ENCODE measurements around the gene DLG1. TPM values are rescaled to one million over a fixed set of nuclear protein-coding genes. Genes with fewer than 3 reads are reported as not detected.
"Not testable (repeated sequence)": the region's sequence is repeated elsewhere in the genome, so short reads cannot be mapped to it uniquely, and the experiment has no call there.

The DLG1 gene
- total and polyA plus RNA-seq, 5 donors, result 14.6 to 55.0 (median 53.0) TPM

- Histone ChIP-seq H3K27ac (ENCODE audit: low read length) (no peak overlapping the region), H3K9me3 (ENCODE audit: control insufficient read depth, low read length) (no peaks in the 10 kb centered on the region), H3K4me1 (ENCODE audit: control insufficient read depth, insufficient read depth, low read length) (no peaks in the 10 kb centered on the region), H3K27me3 (ENCODE audit: control insufficient read depth, insufficient read depth) (no peaks in the 10 kb centered on the region), H3K4me3 (ENCODE audit: low read length) (no peak overlapping the region)
- ATAC-seq (no peak), DNase-seq (no peak)
- 85% methylated on average over 2 of the region's 2 CpGs for WGBS
- intact Hi-C loops (cut with DNase I), result no loop called here
Observed at GRCh38 chr3:197050511-197050910, 247.9 kb downstream of the DLG1 start.

GRCh38 chr3:197042539-197042938, 255.9 kb downstream of the DLG1 start:
- 94% methylated on average over 4 of the region's 4 CpGs for WGBS

DNA sequence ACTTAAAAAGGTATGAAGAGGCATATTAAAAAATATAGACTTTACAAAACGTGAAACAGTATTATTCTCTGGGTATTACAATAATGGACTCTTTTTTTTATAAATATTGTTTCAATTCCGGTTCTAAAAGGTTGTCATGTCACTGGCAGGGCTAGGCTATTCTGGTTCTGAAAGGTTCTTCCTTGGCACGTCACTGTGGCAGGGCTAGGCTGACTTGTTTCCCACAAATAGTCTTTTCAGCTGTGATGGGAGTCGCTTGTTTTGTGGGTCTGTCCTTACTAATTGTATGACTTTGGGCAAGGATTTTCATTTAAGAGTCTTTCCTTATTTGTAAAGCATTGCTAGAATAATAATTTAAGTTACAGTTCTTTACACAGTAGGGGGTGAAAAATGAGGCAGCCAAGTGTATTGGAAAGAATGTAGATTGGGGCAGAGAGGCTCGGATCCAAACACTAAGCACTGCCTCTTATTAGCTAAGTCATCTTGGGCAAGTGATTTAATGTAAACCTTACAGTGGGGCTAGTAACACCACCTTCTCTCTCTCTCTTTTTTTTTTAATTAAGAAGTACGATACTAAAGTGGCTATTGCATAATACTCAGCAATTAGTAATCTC, 256.4 kb downstream of the DLG1 start:
- no peak overlapping the region for H3K27ac ChIP-seq (ENCODE audit: low read length)
- H3K4me3 ChIP-seq (ENCODE audit: low read length), result no peak overlapping the region
- H3K9me3 ChIP-seq (ENCODE audit: control insufficient read depth, low read length), result no peaks in the 10 kb centered on the region
- H3K27me3 ChIP-seq (ENCODE audit: control insufficient read depth, insufficient read depth), result no peaks in the 10 kb centered on the region
- ATAC-seq, result no peak
- 86% methylated on average over 6 of the region's 6 CpGs for WGBS
- intact Hi-C loops (cut with DNase I), result no loop called here
- no peak for DNase-seq
- no peaks in the 10 kb centered on the region for H3K4me1 ChIP-seq (ENCODE audit: control insufficient read depth, insufficient read depth, low read length)

More at GRCh38 chr3:197042539-197042938, 255.9 kb downstream of the DLG1 start:
- intact Hi-C loops (cut with DNase I), result no loop called here
- H3K4me3 ChIP-seq (ENCODE audit: low read length), result no peak overlapping the region
- ATAC-seq (no peak), DNase-seq (no peak)
- H3K9me3 ChIP-seq (ENCODE audit: control insufficient read depth, low read length), result no peaks in the 10 kb centered on the region
- no peaks in the 10 kb centered on the region for H3K27me3 ChIP-seq (ENCODE audit: control insufficient read depth, insufficient read depth)
- H3K4me1 ChIP-seq (ENCODE audit: control insufficient read depth, insufficient read depth, low read length), result no peaks in the 10 kb centered on the region
- H3K27ac ChIP-seq (ENCODE audit: low read length), result no peak overlapping the region

DNA sequence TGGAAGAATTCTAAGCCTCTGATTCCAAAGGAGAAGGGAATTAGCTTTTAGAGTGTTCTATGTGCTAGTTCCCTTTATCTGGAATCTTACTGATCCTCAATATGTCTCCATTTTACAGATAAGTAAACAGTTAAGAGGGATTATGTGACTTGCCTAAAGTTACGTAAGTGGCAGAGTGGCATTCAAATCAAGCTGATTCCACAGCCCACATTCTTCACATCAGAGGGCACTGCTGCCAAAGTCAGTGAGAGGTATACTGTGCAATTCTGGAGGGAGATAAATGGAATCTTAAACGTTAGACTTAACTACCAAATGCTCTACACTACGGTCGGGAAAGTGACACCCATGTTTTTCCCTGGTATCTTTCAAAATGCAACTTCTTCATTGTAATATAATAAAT, 257.8 kb downstream of the DLG1 start:
- no peak overlapping the region for H3K4me3 ChIP-seq (ENCODE audit: low read length)
- intact Hi-C loops (cut with DNase I), result no loop called here
- ATAC-seq (no peak), DNase-seq (no peak)
- 62% methylated on average over 4 of the region's 4 CpGs for WGBS
- H3K9me3 ChIP-seq (ENCODE audit: control insufficient read depth, low read length), result no peaks in the 10 kb centered on the region
- no peaks in the 10 kb centered on the region for H3K27me3 ChIP-seq (ENCODE audit: control insufficient read depth, insufficient read depth)
- H3K27ac ChIP-seq (ENCODE audit: low read length), result no peak overlapping the region
- H3K4me1 ChIP-seq (ENCODE audit: control insufficient read depth, insufficient read depth, low read length), result no peaks in the 10 kb centered on the region

DNA sequence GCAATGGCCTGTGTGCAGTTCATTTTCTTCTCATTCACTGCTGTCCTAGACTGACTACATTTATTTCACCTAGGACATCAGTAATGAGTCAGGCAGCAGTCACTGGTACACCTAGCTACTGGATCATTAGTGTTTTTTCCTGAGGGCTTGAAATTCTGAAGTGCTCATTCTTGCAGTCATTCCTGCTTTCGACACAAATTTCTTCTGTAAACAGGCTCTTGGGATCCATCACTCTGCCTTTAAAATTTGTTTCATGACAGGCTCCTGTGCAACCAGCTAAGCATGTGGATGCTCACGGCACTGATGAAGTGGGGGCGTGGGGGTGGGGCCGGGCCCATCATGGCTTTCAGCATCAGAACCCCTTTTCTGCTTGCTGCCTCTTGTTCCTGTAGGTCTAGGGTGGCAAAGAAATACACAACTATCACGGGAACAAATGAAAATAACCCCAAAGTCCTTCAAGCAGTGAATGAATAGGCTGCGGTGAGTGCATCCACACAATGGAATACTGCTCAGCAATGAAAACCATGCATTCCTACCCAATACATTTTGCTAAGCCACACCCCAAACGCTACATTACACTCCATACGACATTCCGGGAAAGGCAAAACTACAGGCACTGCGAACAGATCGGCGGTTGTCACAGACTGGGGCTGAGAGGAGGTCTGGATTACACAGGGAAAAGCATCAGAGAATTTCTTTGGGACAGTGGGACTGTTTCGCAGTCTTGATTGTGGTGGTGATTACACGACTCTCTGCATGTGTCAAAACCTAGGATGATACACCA, 259.5 kb downstream of the DLG1 start:
- no peaks in the 10 kb centered on the region for H3K9me3 ChIP-seq (ENCODE audit: control insufficient read depth, low read length)
- no peaks in the 10 kb centered on the region for H3K27me3 ChIP-seq (ENCODE audit: control insufficient read depth, insufficient read depth)
- ATAC-seq, result peak in 1 of 2 donors; percentile 23
- no peak overlapping the region for H3K4me3 ChIP-seq (ENCODE audit: low read length)
- 84% methylated on average over 14 of the region's 14 CpGs for WGBS
- DNase-seq, result no peak
- H3K4me1 ChIP-seq (ENCODE audit: control insufficient read depth, insufficient read depth, low read length), result no peaks in the 10 kb centered on the region
- intact Hi-C loops (cut with DNase I), result no loop called here
- H3K27ac ChIP-seq (ENCODE audit: low read length), result no peak overlapping the region

GRCh38 chr3:197035577-197035976, 262.8 kb downstream of the DLG1 start:
- ATAC-seq, result no peak
- H3K27me3 ChIP-seq (ENCODE audit: control insufficient read depth, insufficient read depth), result no peaks in the 10 kb centered on the region

GRCh38 chr3:197034778-197035177, 263.6 kb downstream of the DLG1 start:
- H3K27me3 ChIP-seq (ENCODE audit: control insufficient read depth, insufficient read depth); ATAC-seq; H3K4me1 ChIP-seq (ENCODE audit: control insufficient read depth, insufficient read depth, low read length); DNase-seq; intact Hi-C loops (cut with DNase I); H3K9me3 ChIP-seq (ENCODE audit: control insufficient read depth, low read length); H3K27ac ChIP-seq (ENCODE audit: low read length); H3K4me3 ChIP-seq (ENCODE audit: low read length): not testable (repeated sequence)
- 77% methylated on average over 5 of the region's 5 CpGs for WGBS

More at GRCh38 chr3:197035577-197035976, 262.8 kb downstream of the DLG1 start:
- H3K4me3 ChIP-seq (ENCODE audit: low read length), result no peak overlapping the region
- no peak for DNase-seq
- H3K9me3 ChIP-seq (ENCODE audit: control insufficient read depth, low read length), result no peaks in the 10 kb centered on the region
- intact Hi-C loops (cut with DNase I), result no loop called here
- H3K27ac ChIP-seq (ENCODE audit: low read length), result no peak overlapping the region
- peaks cover 5% of the 10 kb centered on the region for H3K4me1 ChIP-seq (ENCODE audit: control insufficient read depth, insufficient read depth, low read length)
- WGBS, result 50% methylated on average over 3 of the region's 3 CpGs

DNA sequence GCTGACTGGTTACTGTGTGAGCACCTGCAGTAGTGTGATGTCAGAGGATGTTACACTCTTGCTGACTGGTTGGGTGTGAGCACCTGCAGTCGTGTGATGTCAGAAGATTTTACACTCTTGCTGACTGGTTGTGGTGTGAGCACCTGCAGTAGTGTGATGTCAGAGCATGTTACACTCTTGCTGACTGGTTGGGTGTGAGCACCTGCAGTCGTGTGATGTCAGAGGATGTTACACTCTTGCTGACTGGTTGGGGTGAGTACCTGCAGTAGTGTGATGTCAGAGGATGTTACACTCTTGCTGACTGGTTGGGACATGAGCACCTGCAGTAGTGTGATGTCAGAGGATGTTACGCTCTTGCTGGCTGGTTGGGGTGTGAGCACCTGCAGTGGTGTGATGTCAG, 264.6 kb downstream of the DLG1 start:
- ATAC-seq; intact Hi-C loops (cut with DNase I); H3K4me1 ChIP-seq (ENCODE audit: control insufficient read depth, insufficient read depth, low read length); DNase-seq; H3K27me3 ChIP-seq (ENCODE audit: control insufficient read depth, insufficient read depth); H3K27ac ChIP-seq (ENCODE audit: low read length); H3K4me3 ChIP-seq (ENCODE audit: low read length); H3K9me3 ChIP-seq (ENCODE audit: control insufficient read depth, low read length): not testable (repeated sequence)
- WGBS, result 82% methylated on average over 3 of the region's 3 CpGs

DNA sequence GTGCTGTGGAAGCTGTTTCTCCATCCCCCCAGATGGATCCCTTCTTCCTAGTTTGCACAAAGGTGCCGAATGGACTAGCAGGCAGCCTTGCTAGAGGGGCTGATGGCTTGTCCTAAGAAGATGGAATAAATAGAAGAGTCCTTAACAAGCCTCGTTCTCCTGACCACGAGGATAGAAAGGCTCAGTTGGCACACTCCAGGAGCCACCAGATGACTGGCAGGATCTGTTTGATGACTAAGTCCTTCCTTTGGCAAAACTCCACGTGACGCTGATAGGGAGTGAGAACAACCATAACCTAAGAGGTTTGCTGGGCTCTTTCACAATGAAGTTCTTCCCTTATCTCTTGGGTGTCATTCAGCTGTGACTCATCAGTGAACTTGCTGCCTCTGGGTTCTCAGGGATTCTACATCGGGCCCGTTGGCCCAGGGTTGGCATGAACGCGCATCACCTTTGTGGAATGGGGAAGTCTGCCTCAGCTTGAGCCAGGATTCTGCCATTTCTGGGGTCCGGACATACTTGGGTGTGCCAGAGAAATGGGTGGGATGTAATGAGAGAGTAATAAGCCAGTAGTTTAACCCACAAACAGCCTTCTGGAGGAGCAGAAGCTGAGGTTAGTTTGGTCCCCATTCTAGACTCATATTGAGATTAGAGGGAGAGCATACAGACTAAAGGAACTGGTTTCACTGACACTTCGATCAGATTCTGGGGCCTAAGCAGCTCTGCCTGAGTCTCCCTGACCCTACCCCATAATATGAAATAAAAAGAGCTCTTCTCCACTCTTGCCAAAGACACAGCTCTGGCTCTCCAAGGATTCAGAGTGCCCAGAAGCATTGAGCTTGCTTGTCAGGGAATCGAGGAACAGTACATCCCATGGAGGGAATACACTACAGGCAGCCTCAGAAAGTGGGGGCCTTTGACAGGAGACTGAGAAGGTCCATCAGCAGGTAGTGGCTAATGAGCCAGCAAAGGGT, 266.8 kb downstream of the DLG1 start:
- peak; percentile 76 to 83 (median 83) for DNase-seq
- H3K27ac ChIP-seq (ENCODE audit: low read length), result peak overlapping the region; percentile 79
- peaks cover 5% of the 10 kb centered on the region for H3K4me1 ChIP-seq (ENCODE audit: control insufficient read depth, insufficient read depth, low read length)
- ATAC-seq, result peak; percentile 90 to 93
- no peaks in the 10 kb centered on the region for H3K9me3 ChIP-seq (ENCODE audit: control insufficient read depth, low read length)
- H3K27me3 ChIP-seq (ENCODE audit: control insufficient read depth, insufficient read depth), result no peaks in the 10 kb centered on the region
- intact Hi-C loops (cut with DNase I), result no loop called here
- H3K4me3 ChIP-seq (ENCODE audit: low read length), result no peak overlapping the region
- 21% methylated on average over 12 of the region's 12 CpGs for WGBS

DNA sequence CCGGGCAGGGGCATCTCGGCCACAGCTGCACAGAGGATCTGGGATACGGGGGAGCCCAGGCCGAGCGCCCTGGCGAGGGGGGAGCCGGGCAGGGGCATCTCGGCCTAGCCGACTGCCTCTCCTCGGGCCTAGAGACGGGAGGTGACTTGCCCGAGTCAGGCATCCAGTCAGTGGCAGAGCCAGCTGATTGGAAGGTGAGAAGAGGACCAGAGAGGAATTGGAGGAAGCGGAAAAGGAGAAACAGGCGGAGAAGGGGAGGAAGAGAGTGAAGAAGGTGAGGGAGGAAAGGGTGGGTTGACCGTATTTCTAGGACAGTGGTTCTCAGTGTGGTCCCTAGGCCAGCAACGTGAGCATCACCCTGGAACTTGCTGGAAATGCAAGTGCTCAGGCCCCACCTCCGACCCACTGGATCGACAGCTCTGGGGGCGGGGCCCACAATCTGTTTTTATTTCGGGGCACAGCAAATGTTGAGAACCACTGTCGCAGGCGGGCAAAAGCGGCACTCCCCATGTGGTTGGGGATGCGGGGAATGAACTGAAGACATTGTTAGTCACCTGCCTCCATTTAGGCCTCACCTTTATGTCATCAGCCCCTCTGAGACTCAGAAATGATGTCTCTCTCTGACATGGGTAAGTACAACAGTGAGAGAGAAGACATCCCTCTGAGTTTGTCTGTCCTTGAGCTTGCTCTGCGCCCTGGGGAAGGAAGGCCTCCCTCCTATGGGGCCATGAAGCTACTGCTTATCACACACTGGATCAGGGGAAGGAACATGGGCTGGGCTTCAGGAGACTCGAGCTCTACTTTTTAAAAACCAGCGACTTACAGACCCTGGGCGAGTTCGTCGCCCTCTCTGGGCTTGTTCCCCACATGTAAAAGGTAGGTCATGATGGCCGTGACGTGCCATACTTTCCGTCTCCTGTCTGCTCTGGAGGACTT, 267.8 kb downstream of the DLG1 start:
- peak in 2 of 3 donors; percentile 58 to 80 for DNase-seq
- WGBS, result 76% methylated on average over 31 of the region's 33 CpGs
- peak in 1 of 2 donors; percentile 1 for ATAC-seq

More for the DNA sequence above, 267.8 kb downstream of the DLG1 start:
- H3K27ac ChIP-seq (ENCODE audit: low read length), result peak overlapping the region; percentile 79
- intact Hi-C loops (cut with DNase I), result no loop called here
- H3K27me3 ChIP-seq (ENCODE audit: control insufficient read depth, insufficient read depth), result no peaks in the 10 kb centered on the region
- H3K4me3 ChIP-seq (ENCODE audit: low read length), result no peak overlapping the region
- H3K4me1 ChIP-seq (ENCODE audit: control insufficient read depth, insufficient read depth, low read length), result peaks cover 5% of the 10 kb centered on the region
- no peaks in the 10 kb centered on the region for H3K9me3 ChIP-seq (ENCODE audit: control insufficient read depth, low read length)
